ENCODE data around the gene FMO5. TPM values are rescaled to one million over a fixed set of nuclear protein-coding genes. Genes with fewer than 3 reads are reported as not detected.

The FMO5 gene
- total and polyA plus RNA-seq, 2 donors (not counting 1 experiment from before 2014, with no cell fraction given), result 4.4 to 7.8 TPM

GRCh38 chr1:147215540-147215916, 9.6 kb downstream of the FMO5 start:
- intact Hi-C loops (cut with micrococcal nuclease), result no loop called here
- POLR2A ChIA-PET, result no interaction called here
- no peak overlapping the region for H3K27ac ChIP-seq (ENCODE audit: low read length in 2 of 2)
- no peak for ATAC-seq (ENCODE audit: low read depth)
- TF ChIP-seq EZH2 (IDR thresholded peaks at IDR 0.05; ENCODE audit: borderline replicate concordance, insufficient read depth, low read depth, low read length, poor library complexity, severe bottlenecking), result no peak
- TF ChIP-seq CTCF (IDR thresholded peaks at IDR 0.05), result no peak
- H3K4me1 ChIP-seq (ENCODE audit: control insufficient read depth in 2 of 2, insufficient read depth in 2 of 2, low read length in 2 of 2), result peaks cover 11 to 24% of the 10 kb centered on the region in 2 donors
- no peak overlapping the region for H3K4me3 Mint-ChIP-seq
- H3K4me3 ChIP-seq (ENCODE audit: control extremely low read depth in 1 of 5, extremely low read depth in 1 of 5, insufficient read depth in 1 of 5, low read depth in 2 of 5, low read length in 4 of 5), result no peak overlapping the region
- CTCF ChIA-PET, result no interaction called here
- no CpG with 5 or more reads among the region's 2 CpGs for WGBS (ENCODE audit: insufficient coverage)
- peaks cover 0 to 2% of the 10 kb centered on the region in 2 experiments for H3K36me3 ChIP-seq (replicated peaks in 1 of 2; ENCODE audit: control extremely low read depth in 1 of 2, control insufficient read depth in 1 of 2, extremely low read depth in 1 of 2, insufficient read depth in 2 of 2, low read length in 1 of 2)
- no peak for DNase-seq
- H3K27me3 Mint-ChIP-seq, result no peaks in the 10 kb centered on the region
- no peaks in the 10 kb centered on the region for H3K9me3 ChIP-seq (ENCODE audit: control extremely low read depth in 1 of 3, control insufficient read depth in 2 of 3, insufficient read depth in 1 of 3, low read length in 2 of 3)
- H3K27me3 ChIP-seq (replicated peaks in 1 of 4; ENCODE audit: control extremely low read depth in 1 of 4, control insufficient read depth in 3 of 4, insufficient read depth in 4 of 4, low read length in 3 of 4), result no peaks in the 10 kb centered on the region
- no peak overlapping the region for H3K4me2 ChIP-seq (replicated peaks; ENCODE audit: low read depth, low read length, poor library complexity, severe bottlenecking)
- no peaks in the 10 kb centered on the region for H3K9me3 Mint-ChIP-seq (ENCODE audit: insufficient read depth)
- H3K27ac Mint-ChIP-seq, result no peak overlapping the region
- no peaks in the 10 kb centered on the region for H4K20me1 ChIP-seq (ENCODE audit: control insufficient read depth, insufficient read depth, low read length, poor library complexity, severe bottlenecking)
- no peak overlapping the region for H2AFZ ChIP-seq (ENCODE audit: insufficient read depth, low read depth, low read length, poor library complexity, severe bottlenecking)
- H3K79me2 ChIP-seq (ENCODE audit: control insufficient read depth, insufficient read depth, low read length), result peaks cover 11% of the 10 kb centered on the region
- H3K4me1 Mint-ChIP-seq, result peaks cover 27% of the 10 kb centered on the region
- no peak overlapping the region for H3K9ac ChIP-seq (ENCODE audit: low read length)

GRCh38 chr1:147214842-147215539, 10.1 kb downstream of the FMO5 start:
- H3K27me3 Mint-ChIP-seq, result no peaks in the 10 kb centered on the region
- no peak overlapping the region for H3K27ac Mint-ChIP-seq
- no peak overlapping the region for H3K4me3 Mint-ChIP-seq
- peaks cover 11% of the 10 kb centered on the region for H3K79me2 ChIP-seq (ENCODE audit: control insufficient read depth, insufficient read depth, low read length)
- POLR2A ChIA-PET, result no interaction called here
- intact Hi-C loops (cut with micrococcal nuclease), result no loop called here
- no peak overlapping the region for H2AFZ ChIP-seq (ENCODE audit: insufficient read depth, low read depth, low read length, poor library complexity, severe bottlenecking)
- no peaks in the 10 kb centered on the region for H4K20me1 ChIP-seq (ENCODE audit: control insufficient read depth, insufficient read depth, low read length, poor library complexity, severe bottlenecking)
- H3K4me1 Mint-ChIP-seq, result peaks cover 27% of the 10 kb centered on the region
- no peak overlapping the region for H3K9ac ChIP-seq (ENCODE audit: low read length)
- no peaks in the 10 kb centered on the region for H3K27me3 ChIP-seq (replicated peaks in 1 of 4; ENCODE audit: control extremely low read depth in 1 of 4, control insufficient read depth in 3 of 4, insufficient read depth in 4 of 4, low read length in 3 of 4)
- H3K4me1 ChIP-seq (ENCODE audit: control insufficient read depth in 2 of 2, insufficient read depth in 2 of 2, low read length in 2 of 2), result peaks cover 11 to 24% of the 10 kb centered on the region in 2 donors
- no peak overlapping the region for H3K27ac ChIP-seq (ENCODE audit: low read length in 2 of 2)
- TF ChIP-seq CTCF (IDR thresholded peaks at IDR 0.05), result no peak
- TF ChIP-seq EZH2 (IDR thresholded peaks at IDR 0.05; ENCODE audit: borderline replicate concordance, insufficient read depth, low read depth, low read length, poor library complexity, severe bottlenecking), result no peak
- H3K4me3 ChIP-seq (ENCODE audit: control extremely low read depth in 1 of 5, extremely low read depth in 1 of 5, insufficient read depth in 1 of 5, low read depth in 2 of 5, low read length in 4 of 5), result no peak overlapping the region
- H3K9me3 ChIP-seq (ENCODE audit: control extremely low read depth in 1 of 3, control insufficient read depth in 2 of 3, insufficient read depth in 1 of 3, low read length in 2 of 3), result no peaks in the 10 kb centered on the region
- H3K9me3 Mint-ChIP-seq (ENCODE audit: insufficient read depth), result no peaks in the 10 kb centered on the region
- DNase-seq (no peak), ATAC-seq (ENCODE audit: low read depth) (no peak)
- CTCF ChIA-PET, result no interaction called here
- H3K4me2 ChIP-seq (replicated peaks; ENCODE audit: low read depth, low read length, poor library complexity, severe bottlenecking), result peak overlapping the region; percentile 29
- H3K36me3 ChIP-seq (replicated peaks in 1 of 2; ENCODE audit: control extremely low read depth in 1 of 2, control insufficient read depth in 1 of 2, extremely low read depth in 1 of 2, insufficient read depth in 2 of 2, low read length in 1 of 2), result peaks cover 0 to 2% of the 10 kb centered on the region in 2 experiments

Data from B cell (primary cell).